Loucy (cell line): ENCODE measurements around the gene PPP4R4.

Source experiments
- CTCF ChIP-seq: fragments of 200-600 bp; sonication (generic); conservative IDR thresholded peaks from 2 replicates; pipeline ENCODE4 v1.5.1; 2014; ENCODE audit warnings: mild to moderate bottlenecking, antibody characterized with exemption, low read length
- EZH2phosphoT487 ChIP-seq: fragments of 200-600 bp; IDR thresholded peaks from 2 replicates; pipeline ENCODE4 v1.6.1; 2018; ENCODE audit warnings: antibody characterized with exemption, mild to moderate bottlenecking, moderate library complexity, borderline replicate concordance

DNA sequence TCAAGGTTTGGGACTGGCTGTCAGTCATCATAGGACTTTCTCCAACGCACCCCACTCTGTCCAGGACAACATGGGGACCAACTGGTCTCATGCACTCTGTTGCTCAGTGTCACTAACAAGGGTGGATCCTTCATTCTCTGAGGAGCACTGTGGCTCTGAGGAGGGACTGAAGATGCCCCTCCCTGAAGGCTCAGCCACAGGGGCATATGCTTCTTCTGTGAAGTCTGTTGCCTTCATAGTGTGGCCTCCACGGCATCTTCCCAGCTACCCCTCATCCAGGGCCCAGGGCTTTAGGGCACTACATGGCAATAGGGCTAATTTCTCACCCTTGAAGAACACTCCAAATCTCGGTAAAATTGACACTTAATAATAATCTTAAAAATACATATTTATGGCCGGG lies 30.4 kb upstream of the PPP4R4 start:
- no peak for TF ChIP-seq CTCF
- TF ChIP-seq EZH2phosphoT487: no peak
